Measurements from ENCODE around the gene TCF7L2. TPM values are rescaled to one million over a fixed set of nuclear protein-coding genes. Genes with fewer than 3 reads are reported as not detected.
A peak's percentile ranks its signal among the peaks of the same experiment; 100 is the strongest.

The TCF7L2 gene
- total RNA-seq, 4 donors from 2014 or later, result 25.1 to 38.9 (median 26.9) TPM

GRCh38 chr10:112991888-112992491 is 41.9 kb downstream of the TCF7L2 start:
- peaks cover 0 to 63% (median 6%) of the 10 kb centered on the region in 4 donors for H3K4me1 ChIP-seq
- 47 to 62% methylated on average over 15 to 18 of the region's 19 CpGs for WGBS, 2 donors
- peak in 1 of 2 donors; percentile 67 for TF ChIP-seq EP300 (IDR thresholded peaks at IDR 0.05)
- no peak for TF ChIP-seq POLR2A (IDR thresholded peaks at IDR 0.05)
- TF ChIP-seq, protein P1, sequence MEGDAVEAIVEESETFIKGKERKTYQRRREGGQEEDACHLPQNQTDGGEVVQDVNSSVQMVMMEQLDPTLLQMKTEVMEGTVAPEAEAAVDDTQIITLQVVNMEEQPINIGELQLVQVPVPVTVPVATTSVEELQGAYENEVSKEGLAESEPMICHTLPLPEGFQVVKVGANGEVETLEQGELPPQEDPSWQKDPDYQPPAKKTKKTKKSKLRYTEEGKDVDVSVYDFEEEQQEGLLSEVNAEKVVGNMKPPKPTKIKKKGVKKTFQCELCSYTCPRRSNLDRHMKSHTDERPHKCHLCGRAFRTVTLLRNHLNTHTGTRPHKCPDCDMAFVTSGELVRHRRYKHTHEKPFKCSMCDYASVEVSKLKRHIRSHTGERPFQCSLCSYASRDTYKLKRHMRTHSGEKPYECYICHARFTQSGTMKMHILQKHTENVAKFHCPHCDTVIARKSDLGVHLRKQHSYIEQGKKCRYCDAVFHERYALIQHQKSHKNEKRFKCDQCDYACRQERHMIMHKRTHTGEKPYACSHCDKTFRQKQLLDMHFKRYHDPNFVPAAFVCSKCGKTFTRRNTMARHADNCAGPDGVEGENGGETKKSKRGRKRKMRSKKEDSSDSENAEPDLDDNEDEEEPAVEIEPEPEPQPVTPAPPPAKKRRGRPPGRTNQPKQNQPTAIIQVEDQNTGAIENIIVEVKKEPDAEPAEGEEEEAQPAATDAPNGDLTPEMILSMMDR (IDR thresholded peaks at IDR 0.05), result peak in 1 of 5 experiments; percentile 11
- no peaks in the 10 kb centered on the region for H3K9me3 ChIP-seq
- H3K36me3 ChIP-seq, result no peaks in the 10 kb centered on the region
- H3K27ac ChIP-seq, result peak overlapping the region in 3 of 4 donors; percentile 19 to 73 (median 70)
- DNase-seq (ENCODE audit: low spot score in 2 of 2), result no peak
- H3K27me3 ChIP-seq, result no peaks in the 10 kb centered on the region
- no peak overlapping the region for H3K4me3 ChIP-seq

- TF ChIP-seq, protein P1 (IDR thresholded peaks at IDR 0.05), result no peak
- no peak for TF ChIP-seq POLR2A (IDR thresholded peaks at IDR 0.05)
- H3K4me1 ChIP-seq, result peaks cover 0 to 58% (median 9%) of the 10 kb centered on the region in 4 donors
- no peak overlapping the region for H3K4me3 ChIP-seq
- no peaks in the 10 kb centered on the region for H3K27me3 ChIP-seq
- DNase-seq (ENCODE audit: low spot score in 2 of 2), result no peak
- no peaks in the 10 kb centered on the region for H3K36me3 ChIP-seq
- H3K9me3 ChIP-seq, result no peaks in the 10 kb centered on the region
- WGBS, 2 donors, result 90 to 100% methylated on average over 3 of the region's 3 CpGs
- no peak overlapping the region for H3K27ac ChIP-seq
Measured at GRCh38 chr10:112996462-112996861, 46.4 kb downstream of the TCF7L2 start.

- Histone ChIP-seq H3K4me3 (no peak overlapping the region), H3K4me1 (peaks cover 0 to 72% (median 21%) of the 10 kb centered on the region in 4 donors), H3K36me3 (no peaks in the 10 kb centered on the region), H3K27me3 (no peaks in the 10 kb centered on the region), H3K9me3 (no peaks in the 10 kb centered on the region), H3K27ac (no peak overlapping the region)
- no peak for DNase-seq (ENCODE audit: low spot score in 2 of 2)
- TF ChIP-seq POLR2A (IDR thresholded peaks at IDR 0.05), result no peak
- TF ChIP-seq, protein P1 (IDR thresholded peaks at IDR 0.05), result no peak
- TF ChIP-seq EP300 (IDR thresholded peaks at IDR 0.05), result no peak
- WGBS, 2 donors, result 96 to 97% methylated on average over 4 of the region's 4 CpGs
Measured at GRCh38 chr10:112999102-112999501, 49.1 kb downstream of the TCF7L2 start.

DNA sequence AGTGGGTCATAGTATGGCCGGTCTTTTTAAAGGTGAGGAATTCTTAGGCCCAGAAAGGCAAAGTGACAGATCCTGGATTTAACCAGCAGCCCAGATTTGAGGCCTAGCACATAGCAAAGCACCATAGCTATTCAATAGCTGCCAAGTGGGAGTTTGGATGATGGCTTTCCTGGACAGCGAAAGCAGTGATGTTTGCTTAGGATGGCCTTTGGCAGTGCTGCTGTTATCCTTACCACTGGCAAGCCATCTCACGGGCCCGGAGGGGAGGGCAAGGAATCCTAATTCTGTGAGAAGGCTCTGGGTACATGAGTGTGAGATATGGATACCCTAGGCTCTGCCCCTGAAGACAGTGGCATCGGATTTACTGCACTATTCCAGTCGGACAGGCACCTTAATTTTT is 50.4 kb downstream of the TCF7L2 start:
- DNase-seq (ENCODE audit: low spot score in 2 of 2), result no peak
- peaks cover 0 to 72% (median 27%) of the 10 kb centered on the region in 4 donors for H3K4me1 ChIP-seq
- no peaks in the 10 kb centered on the region for H3K36me3 ChIP-seq
- H3K4me3 ChIP-seq, result no peak overlapping the region
- H3K9me3 ChIP-seq, result no peaks in the 10 kb centered on the region
- peak overlapping the region in 1 of 4 donors; percentile 38 for H3K27ac ChIP-seq
- no peak for TF ChIP-seq POLR2A (IDR thresholded peaks at IDR 0.05)
- TF ChIP-seq, protein P1 (IDR thresholded peaks at IDR 0.05), result no peak
- no peak for TF ChIP-seq EP300 (IDR thresholded peaks at IDR 0.05)
- H3K27me3 ChIP-seq, result no peaks in the 10 kb centered on the region
- WGBS, 2 donors, result 69 to 75% methylated on average over 6 of the region's 6 CpGs

GRCh38 chr10:113000876-113001598 is 51.0 kb downstream of the TCF7L2 start:
- Histone ChIP-seq H3K27ac (peak overlapping the region in 1 of 4 donors; percentile 65), H3K36me3 (no peaks in the 10 kb centered on the region), H3K4me1 (peaks cover 0 to 78% (median 28%) of the 10 kb centered on the region in 4 donors), H3K27me3 (no peaks in the 10 kb centered on the region), H3K9me3 (no peaks in the 10 kb centered on the region), H3K4me3 (no peak overlapping the region)
- no peak for TF ChIP-seq POLR2A (IDR thresholded peaks at IDR 0.05)
- 81 to 88% methylated on average over 14 of the region's 14 CpGs for WGBS, 2 donors
- no peak for DNase-seq (ENCODE audit: low spot score in 2 of 2)

Data from tibial nerve (tissue), 4 donors.